K562 (cell line): ENCODE measurements around the gene OSM. TPM values are rescaled to one million over a fixed set of nuclear protein-coding genes. Genes with fewer than 3 reads are reported as not detected.

ENCODE experiments used
- C11orf30 ChIP-seq: fragments of 450-650 bp; IDR thresholded peaks from 2 replicates; pipeline ENCODE4 v1.6.1; 2016; ENCODE audit warnings: low read depth, mild to moderate bottlenecking
- CEBPB ChIP-seq: fragments of 450-650 bp; IDR thresholded peaks from 2 replicates; pipeline ENCODE4 v1.6.1; 2016; ENCODE audit warnings: missing genetic modification characterization, missing compliant biosample characterization
- CREB1 ChIP-seq, 2 experiments: sonication (generic) in 1 of 2; formaldehyde crosslinking in 1 of 2; IDR thresholded peaks; 2 replicates each; pipeline versions ENCODE4 v1.6.1 to v1.8.0; 2012 to 2022; ENCODE audit warnings: inconsistent platforms in 1 of 2, mild to moderate bottlenecking in 1 of 2, missing genetic modification reagents in 1 of 2, moderate library complexity in 1 of 2
- CREM ChIP-seq: IDR thresholded peaks from 2 replicates; pipeline ENCODE4 v1.6.1; 2014; ENCODE audit warnings: antibody characterized with exemption, low read depth
- ELF2 ChIP-seq: fragments of 250-450 bp; sonication (Bioruptor Pico); IDR thresholded peaks from 2 replicates; pipeline ENCODE4 v1.5.0; 2021; ENCODE audit warnings: mild to moderate bottlenecking
- JUND ChIP-seq, 2 experiments: IDR thresholded peaks; 2 replicates in 1 of 2; 3 replicates in 1 of 2; pipeline ENCODE4 v1.6.1; 2011; ENCODE audit warnings: borderline replicate concordance in 2 of 2, low read depth in 2 of 2, low read length in 2 of 2, improper control_type of control experiment in 1 of 2, missing biosample characterization in 1 of 2, missing genetic modification characterization in 1 of 2, missing genetic modification reagents in 1 of 2
- MAFF ChIP-seq: IDR thresholded peaks from 2 replicates; pipeline ENCODE4 v1.6.1; 2012; ENCODE audit warnings: low read length, improper control_type of control experiment
- MAFK ChIP-seq: IDR thresholded peaks from 2 replicates; pipeline ENCODE4 v1.6.1; 2011; ENCODE audit warnings: low read length, improper control_type of control experiment
- NRF1 ChIP-seq, 2 experiments: fragments of 450-650 bp; IDR thresholded peaks in 1 of 2; conservative IDR thresholded peaks in 1 of 2; 2 replicates each; pipeline ENCODE4 v1.6.1; 2014; ENCODE audit warnings: mild to moderate bottlenecking in 2 of 2
- RFX7 ChIP-seq: fragments of 250-450 bp; sonication (Bioruptor Pico); IDR thresholded peaks from 2 replicates; pipeline ENCODE4 v1.5.1; 2021; ENCODE audit warnings: mild to moderate bottlenecking
- U2AF2 ChIP-seq: fragments of 200-400 bp; formaldehyde crosslinking; optimal IDR thresholded peaks from 2 replicates; pipeline ENCODE3; 2017; ENCODE audit warnings: low read depth, mild to moderate bottlenecking, low read length
- ZBTB9 ChIP-seq: fragments of 450-650 bp; formaldehyde crosslinking; IDR thresholded peaks from 2 replicates; pipeline ENCODE4 v1.4.0; 2020; ENCODE audit warnings: mild to moderate bottlenecking, moderate library complexity
- ZNF263 ChIP-seq: sonication (generic); formaldehyde crosslinking; IDR thresholded peaks from 2 replicates; pipeline ENCODE4 v1.8.0; 2022; ENCODE audit warnings: mild to moderate bottlenecking, missing genetic modification reagents, borderline replicate concordance
- ZNF316 ChIP-seq: fragments of 450-650 bp; IDR thresholded peaks from 2 replicates; pipeline ENCODE4 v1.6.1; 2016
- polyA plus RNA-seq, 8 experiments: library from polyadenylated mRNA; depleted of rRNA in 4 of 8; stranded (reverse) in 5 of 8; unstranded in 3 of 8; fragments of >200 nt; fragmentation: Nextera tagmentation in 2 of 8; fragmentation: Illumina TruSeq in 1 of 8; extraction: Ambion mirVana in 2 of 8; extraction: Trizol in 1 of 8; gene quantifications; 2 replicates each; pipeline versions ENCODE4 v1.2.1 to v1.2.3, GENCODE V29; 2011 to 2014; ENCODE audit warnings: inconsistent platforms in 1 of 8, missing spikeins in 1 of 8
- total RNA-seq, 7 experiments: library from RNA; depleted of rRNA in 6 of 7; stranded (reverse); fragments of >200 nt in 6 of 7; fragmentation: Illumina TruSeq in 2 of 7; extraction: Trizol in 2 of 7; gene quantifications; 2 replicates each; pipeline versions ENCODE4 v1.2.1 to v1.2.3, GENCODE V29; 2011 to 2021; ENCODE audit warnings: low replicate concordance in 1 of 7

OSM gene
- total and polyA plus RNA-seq, 9 of the 15 experiments (the other 6 are each of a cell fraction or from before 2014, with no cell fraction given), result 0.22 TPM; not detected in 8

- peak; percentile 28; the same call in 1 of the 2 replicates for TF ChIP-seq JUND (IDR thresholded peaks at IDR 0.05; ENCODE audit: borderline replicate concordance, low read depth, low read length)
- no peak; the same call in 2 of the 3 replicates for TF ChIP-seq JUND (tag; IDR thresholded peaks at IDR 0.05; ENCODE audit: borderline replicate concordance, low read depth, low read length)
- TF ChIP-seq CREM, result peak; percentile 85
- peak; percentile 78 for TF ChIP-seq MAFK
- TF ChIP-seq ELF2, result no peak
- TF ChIP-seq CEBPB (tag), result peak; percentile 29; the same call in 1 of the 2 replicates
- no peak for TF ChIP-seq ZNF263 (CRISPR knock-in tag)
- peak; percentile 35; the same call in 1 of the 2 replicates for TF ChIP-seq MAFF
- TF ChIP-seq U2AF2, result no peak
- peak; percentile 94 for TF ChIP-seq C11orf30
- peak; percentile 70 for TF ChIP-seq CREB1 (IDR thresholded peaks at IDR 0.05)
- TF ChIP-seq CREB1 (CRISPR knock-in tag; IDR thresholded peaks at IDR 0.05), result peak; percentile 59; the same call in 1 of the 2 replicates
- no peak for TF ChIP-seq ZBTB9 (CRISPR knock-in tag)
- TF ChIP-seq ZNF316, result peak; percentile 96
- TF ChIP-seq NRF1 (conservative IDR thresholded peaks at IDR 0.05 in 1 of 2, IDR thresholded peaks at IDR 0.05 in 1 of 2), result peak; percentile 39 to 47; a peak in 3 of 4 replicates
- no peak for TF ChIP-seq RFX7 (CRISPR knock-in tag)
- TF ChIP-seq, all 486 proteins: peak for 16
Observed at GRCh38 chr22:30270832-30271231, 4.2 kb upstream of the OSM start (continued).
